HG02885 (cell line): ENCODE data around the gene NPIPA8.
"Not testable (repeated sequence)": the region's sequence is repeated elsewhere in the genome, so short reads cannot be mapped to it uniquely, and the experiment has no call there.

Source experiments
- ATAC-seq: cut with Tn5 transposase; IDR thresholded peaks from one replicate; pipeline ENCODE4 v1.9.1; 2021; ENCODE audit warnings: mild to moderate bottlenecking; ENCODE audit not compliant: unreplicated experiment, poor library complexity

The NPIPA8 gene

DNA sequence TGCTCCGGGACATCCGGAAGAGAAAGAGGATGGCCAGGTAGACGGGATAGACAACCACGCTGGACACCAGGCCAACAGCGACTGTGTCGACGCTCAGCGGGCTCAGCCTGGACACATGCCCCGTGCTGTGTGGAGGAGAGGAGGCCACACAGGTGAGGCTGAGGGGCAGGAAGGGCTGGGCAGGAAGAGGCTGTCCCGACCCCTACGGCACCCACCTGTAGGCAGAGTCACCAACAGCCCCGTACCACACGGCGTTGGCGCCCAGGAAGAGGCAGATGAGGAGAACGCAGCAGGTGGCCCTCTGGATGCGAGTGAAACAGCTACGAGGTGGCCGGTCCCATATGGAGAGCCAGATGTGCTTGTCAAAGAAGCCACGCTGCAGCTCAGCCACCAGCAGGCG lies at the start of gene NPIPA8:
Gene NPIPA8 (minus strand): TSS at position 101 of the 400 bp plus-strand sequence. CDS start 4,074 bp downstream, outside the sequence.
- not testable (repeated sequence) for ATAC-seq

- ATAC-seq = not testable (repeated sequence)
Measured at GRCh38 chr16:18385285-18385684, 48.7 kb upstream of the NPIPA8 start.

- not testable (repeated sequence) for ATAC-seq
Measured at GRCh38 chr16:18384869-18385268, 48.3 kb upstream of the NPIPA8 start.

DNA sequence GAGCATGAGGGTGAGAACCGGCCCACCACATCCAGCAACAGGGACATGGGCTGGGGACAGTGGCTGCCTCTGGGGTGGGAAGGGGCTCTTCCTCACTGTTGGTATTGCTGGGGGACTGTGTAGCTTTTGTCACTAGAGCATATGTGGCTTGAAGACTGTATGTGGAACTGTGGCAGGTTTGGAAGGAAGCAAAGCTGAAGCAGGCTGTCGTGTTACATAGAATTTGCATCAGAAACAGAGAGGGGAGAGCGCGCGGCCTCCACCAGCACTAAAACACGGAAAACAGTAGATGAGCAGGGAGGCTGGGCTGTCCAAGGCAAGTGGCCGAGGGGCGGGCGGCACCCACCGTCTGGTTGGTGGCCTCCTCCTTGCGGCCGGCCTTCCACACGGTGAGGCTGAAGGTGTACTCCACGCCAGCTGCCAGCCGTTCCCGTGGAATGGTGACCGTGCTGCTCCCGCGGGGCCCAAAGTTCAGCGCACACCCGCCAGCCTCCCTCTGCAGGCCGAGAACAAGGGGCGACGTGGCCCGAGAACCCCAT lies 47.6 kb upstream of the NPIPA8 start:
- ATAC-seq = not testable (repeated sequence)

GRCh38 chr16:18382696-18383095 lies 46.2 kb upstream of the NPIPA8 start:
- ATAC-seq = not testable (repeated sequence)

DNA sequence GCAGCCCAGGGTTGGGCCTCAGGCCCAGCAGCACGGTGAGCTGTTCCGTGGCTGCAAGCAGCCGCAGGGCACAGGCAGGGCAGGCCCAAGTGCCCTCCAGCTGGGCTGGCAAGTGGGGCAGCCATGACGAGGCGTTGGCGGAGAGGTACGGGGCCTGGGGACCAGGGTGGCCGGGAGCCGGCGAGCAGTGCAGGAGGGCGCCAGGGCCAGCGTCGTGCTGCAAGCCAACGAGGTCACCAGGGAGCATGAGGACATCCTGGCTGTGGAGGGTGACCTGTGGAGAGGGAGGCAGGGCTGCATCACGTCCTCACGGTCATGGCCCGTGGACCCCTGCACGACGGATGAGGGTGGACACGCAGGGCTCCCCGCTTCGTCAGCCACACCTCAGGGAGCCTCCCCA lies 11.2 kb upstream of the NPIPA8 start:
- ATAC-seq = not testable (repeated sequence)

DNA sequence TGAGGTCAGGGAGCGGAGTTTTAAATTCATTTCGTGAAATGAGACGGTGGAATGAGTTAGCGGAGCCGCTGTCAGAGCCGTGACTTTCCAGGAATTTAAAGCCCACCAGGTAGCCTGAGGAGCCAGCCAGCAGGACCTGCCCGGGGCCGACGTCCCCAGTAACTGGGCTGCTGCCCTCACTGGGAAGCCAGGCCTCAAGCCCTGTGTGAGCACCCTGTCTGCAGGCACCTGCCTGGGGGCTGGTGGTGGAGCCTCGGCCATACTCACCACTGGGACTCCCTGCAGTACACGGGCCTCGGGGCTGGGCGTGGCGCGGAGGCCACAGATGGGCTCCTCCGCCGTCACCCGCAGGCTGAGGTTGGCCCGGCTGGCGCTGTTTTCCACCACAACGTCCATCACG lies 10.5 kb upstream of the NPIPA8 start:
- not testable (repeated sequence) for ATAC-seq

- not testable (repeated sequence) for ATAC-seq
Measured at GRCh38 chr16:18344634-18345033, 8.1 kb upstream of the NPIPA8 start.

DNA sequence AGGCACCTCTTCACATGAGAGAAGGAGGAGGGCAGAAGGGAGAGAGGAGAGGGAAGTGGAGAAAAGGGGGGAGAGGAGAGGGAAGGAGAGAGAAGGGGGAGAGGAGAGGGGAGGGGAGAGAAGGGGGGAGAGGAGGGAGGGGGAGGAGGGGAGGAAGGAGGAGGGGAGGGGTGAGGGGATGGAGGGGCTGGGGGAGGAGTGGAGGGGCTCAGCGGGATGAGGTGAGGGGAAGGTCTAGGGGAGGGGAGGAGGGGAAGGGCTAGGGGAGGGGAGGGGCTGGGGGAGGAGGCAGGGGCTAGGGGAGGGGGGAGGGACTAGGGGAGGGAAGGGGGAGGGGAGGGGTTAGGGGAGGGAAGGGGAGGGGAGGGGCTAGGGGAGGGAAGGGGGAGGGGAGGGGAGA lies 5.5 kb upstream of the NPIPA8 start:
- ATAC-seq = not testable (repeated sequence)

DNA sequence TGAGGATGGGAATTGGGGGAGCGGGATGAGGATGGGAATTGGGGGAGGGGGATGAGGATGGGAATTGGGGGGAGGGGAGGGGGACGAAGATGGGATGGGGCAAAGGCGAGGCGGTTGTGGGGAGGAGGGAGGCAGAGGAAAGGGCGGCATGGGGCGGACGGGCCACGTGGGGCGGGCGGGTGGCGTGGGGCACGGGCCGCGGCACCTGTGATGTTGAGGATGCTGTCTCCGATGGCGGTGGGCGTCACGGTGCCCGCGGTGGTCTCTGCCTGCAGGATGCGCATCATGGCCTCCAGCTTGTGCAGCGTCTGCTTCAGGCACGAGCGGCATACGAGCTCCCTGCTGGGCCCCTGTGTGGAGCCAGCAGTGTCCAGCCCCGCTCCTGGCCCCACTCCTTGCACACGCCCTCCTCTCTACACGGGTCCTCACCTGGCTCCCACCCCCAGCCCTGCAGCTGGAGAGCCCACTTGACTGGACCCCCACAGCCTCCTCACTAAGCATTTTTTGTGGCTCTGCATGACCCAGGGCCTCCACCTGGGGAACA lies 5.0 kb upstream of the NPIPA8 start:
- not testable (repeated sequence) for ATAC-seq

GRCh38 chr16:18339210-18339609 lies 2.7 kb upstream of the NPIPA8 start:
- not testable (repeated sequence) for ATAC-seq

GRCh38 chr16:18311811-18312210 lies 24.7 kb downstream of the NPIPA8 start:
- not testable (repeated sequence) for ATAC-seq

GRCh38 chr16:18309159-18309558 lies 27.4 kb downstream of the NPIPA8 start:
- not testable (repeated sequence) for ATAC-seq

GRCh38 chr16:18307241-18307640 lies 29.3 kb downstream of the NPIPA8 start:
- not testable (repeated sequence) for ATAC-seq

- ATAC-seq = not testable (repeated sequence)
Measured at GRCh38 chr16:18306066-18306465, 30.5 kb downstream of the NPIPA8 start.

DNA sequence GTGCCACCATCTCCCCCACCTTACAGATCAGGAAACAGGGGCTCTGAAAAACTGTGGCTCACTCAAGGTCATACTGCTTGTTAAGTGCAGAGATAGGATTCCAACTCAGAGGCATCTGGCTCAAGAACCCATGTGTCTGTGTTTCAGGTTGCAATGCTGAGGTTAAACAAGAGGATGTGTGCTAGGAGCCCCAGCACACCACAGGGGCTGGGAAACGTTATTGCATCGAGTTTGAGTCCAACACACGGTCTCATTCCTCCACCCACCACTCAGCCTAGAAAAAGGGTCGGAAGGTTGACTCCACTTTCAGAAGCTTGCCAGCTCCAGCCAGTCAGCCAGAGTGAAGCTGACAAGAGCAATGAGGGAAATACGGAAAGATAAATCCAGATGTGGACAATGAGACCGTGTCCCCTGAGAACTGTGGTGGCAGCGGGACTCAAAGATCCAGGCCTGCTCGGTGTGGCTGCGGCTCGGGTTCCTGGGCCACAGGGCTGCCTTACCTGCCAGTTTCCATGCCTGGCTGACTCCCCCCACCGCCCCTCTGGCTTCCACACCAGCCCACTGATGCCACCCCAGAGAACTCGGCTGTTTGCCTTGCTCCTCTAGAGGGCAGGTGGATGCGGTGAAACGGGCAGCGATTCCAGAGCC lies 33.4 kb downstream of the NPIPA8 start:
- ATAC-seq = not testable (repeated sequence)

- not testable (repeated sequence) for ATAC-seq
Measured at GRCh38 chr16:18297714-18298113, 38.8 kb downstream of the NPIPA8 start.

DNA sequence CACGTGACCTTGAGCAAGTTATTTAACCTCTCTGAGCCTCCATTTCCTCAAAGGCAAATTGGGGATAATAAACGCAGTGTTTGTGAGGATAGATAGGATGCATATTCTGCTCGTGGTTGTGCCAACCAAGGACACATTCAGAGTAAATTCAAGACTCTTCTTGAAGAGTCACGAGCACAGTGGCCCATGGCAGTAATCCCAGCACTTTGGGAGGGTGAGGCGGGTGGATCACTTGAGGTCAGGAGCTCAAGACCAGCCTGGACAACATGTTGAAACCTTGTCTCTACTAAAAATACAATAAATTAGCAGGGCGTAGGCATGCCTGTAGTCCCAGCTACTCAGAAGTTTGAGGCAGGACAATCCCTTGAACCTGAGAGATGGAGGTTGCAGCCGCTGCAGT lies 39.6 kb downstream of the NPIPA8 start:
- not testable (repeated sequence) for ATAC-seq

DNA sequence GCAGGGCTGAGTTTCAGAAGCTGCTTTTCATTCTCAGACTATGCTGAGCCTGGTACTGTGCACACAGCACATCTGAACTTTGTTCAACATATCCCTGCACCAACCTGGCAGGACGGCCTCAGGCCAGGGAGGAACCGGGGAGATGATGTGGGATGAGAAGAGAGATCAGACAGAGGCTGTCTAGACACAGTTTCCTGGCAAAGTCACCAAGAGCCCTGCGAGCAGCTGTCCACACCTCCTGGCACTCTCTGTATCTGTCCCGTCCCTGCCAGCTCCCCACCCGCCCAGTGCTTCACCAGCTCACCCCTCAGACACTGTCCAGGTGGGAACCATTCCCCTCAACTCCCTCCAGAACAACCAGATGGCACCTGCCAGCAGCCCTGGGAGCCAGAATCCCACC lies 42.2 kb downstream of the NPIPA8 start:
- ATAC-seq = not testable (repeated sequence)

GRCh38 chr16:18293337-18293956 lies 43.1 kb downstream of the NPIPA8 start:
- not testable (repeated sequence) for ATAC-seq

DNA sequence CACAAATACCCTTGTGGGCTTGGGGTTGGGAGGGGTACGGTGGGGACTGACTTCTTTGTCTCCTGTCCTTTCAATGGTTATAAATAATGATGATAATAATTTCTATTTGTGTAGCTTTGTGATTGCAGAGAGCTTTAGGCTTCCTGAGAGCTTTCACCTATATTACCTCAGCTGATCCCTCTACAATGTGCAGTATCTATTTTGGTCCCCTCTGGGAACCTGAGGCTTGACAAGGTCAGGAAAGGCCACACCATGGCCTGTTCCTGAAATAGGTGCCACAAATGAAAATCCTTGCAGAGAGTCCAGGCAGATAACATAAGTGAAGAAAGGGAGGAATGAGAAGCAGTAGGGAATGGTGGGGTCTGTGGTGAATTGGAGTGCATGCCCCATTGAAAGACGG lies 45.6 kb downstream of the NPIPA8 start:
- ATAC-seq = not testable (repeated sequence)
